Memory B cell (primary cell): ENCODE data around the gene ARHGEF33.

ENCODE experiments used
- ATAC-seq: fragments of 150-1000 bp; cut with Tn5 transposase; 2 replicates; pipeline ENCODE4 v1.10.0; 2021; ENCODE audit warnings: low read depth, mild to moderate bottlenecking, moderate library complexity
- DNase-seq, 2 donors: peaks; one replicate each; pipeline ENCODE4 v3.0.0; 2022; ENCODE audit warnings: low spot score in 2 of 2
- H3K27ac Mint-ChIP-seq: one replicate; pipeline ENCODE4 v1.8.0; 2022; ENCODE audit warnings: mild to moderate bottlenecking, moderate library complexity, mixed read lengths
- H3K27me3 Mint-ChIP-seq: one replicate; pipeline ENCODE4 v1.8.0; 2022; ENCODE audit warnings: mixed read lengths
- H3K36me3 Mint-ChIP-seq: one replicate; pipeline ENCODE4 v1.8.0; 2022; ENCODE audit warnings: mild to moderate bottlenecking, mixed read lengths
- H3K4me1 Mint-ChIP-seq: one replicate; pipeline ENCODE4 v1.8.0; 2022; ENCODE audit warnings: mixed read lengths
- H3K4me3 Mint-ChIP-seq: one replicate; pipeline ENCODE4 v1.8.0; 2022; ENCODE audit warnings: mild to moderate bottlenecking, moderate library complexity, mixed read lengths
- H3K9me3 Mint-ChIP-seq: one replicate; pipeline ENCODE4 v1.8.0; 2022; ENCODE audit warnings: mixed read lengths

ARHGEF33 gene

GRCh38 chr2:38982498-38982897 is 92.8 kb downstream of the ARHGEF33 start:
- no peak for DNase-seq
- Mint-ChIP-seq H3K27ac (no peak overlapping the region), H3K9me3 (no peaks in the 10 kb centered on the region)

GRCh38 chr2:38988716-38989115 is 99.0 kb downstream of the ARHGEF33 start:
- Mint-ChIP-seq H3K4me3 (no peak overlapping the region), H3K9me3 (no peaks in the 10 kb centered on the region), H3K27ac (no peak overlapping the region), H3K27me3 (no peaks in the 10 kb centered on the region), H3K4me1 (no peaks in the 10 kb centered on the region), H3K36me3 (peaks cover 17% of the 10 kb centered on the region)
- DNase-seq (no peak), ATAC-seq (no peak)

More at GRCh38 chr2:38982498-38982897, 92.8 kb downstream of the ARHGEF33 start:
- H3K27me3 Mint-ChIP-seq: no peaks in the 10 kb centered on the region
- no peaks in the 10 kb centered on the region for H3K4me1 Mint-ChIP-seq
- no peak for ATAC-seq
- peaks cover 15% of the 10 kb centered on the region for H3K36me3 Mint-ChIP-seq
- H3K4me3 Mint-ChIP-seq: no peak overlapping the region

DNA sequence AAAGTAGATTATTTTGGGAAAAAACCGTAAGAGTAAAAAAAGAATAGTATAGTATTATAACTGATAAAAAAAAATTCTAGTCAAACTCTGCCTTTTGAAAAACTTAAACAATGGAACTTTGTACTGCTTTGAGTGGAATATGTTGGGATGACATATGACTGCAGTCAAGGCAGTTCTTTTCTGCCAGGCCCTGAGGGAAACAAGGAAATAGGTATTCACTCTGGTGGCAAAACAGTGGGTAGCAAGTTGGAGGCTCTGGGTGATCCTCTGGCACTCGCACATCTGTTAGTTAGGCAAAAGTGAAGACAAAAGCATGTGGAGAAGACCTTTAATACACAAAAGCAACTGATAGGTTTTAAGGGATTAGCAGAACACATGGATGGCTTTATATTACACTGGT is 102.2 kb downstream of the ARHGEF33 start:
- peaks cover 15% of the 10 kb centered on the region for H3K36me3 Mint-ChIP-seq
- H3K27ac Mint-ChIP-seq: no peak overlapping the region
- ATAC-seq (no peak), DNase-seq (no peak)
- H3K9me3 Mint-ChIP-seq: no peaks in the 10 kb centered on the region
- no peak overlapping the region for H3K4me3 Mint-ChIP-seq
- no peaks in the 10 kb centered on the region for H3K4me1 Mint-ChIP-seq
- H3K27me3 Mint-ChIP-seq: no peaks in the 10 kb centered on the region

DNA sequence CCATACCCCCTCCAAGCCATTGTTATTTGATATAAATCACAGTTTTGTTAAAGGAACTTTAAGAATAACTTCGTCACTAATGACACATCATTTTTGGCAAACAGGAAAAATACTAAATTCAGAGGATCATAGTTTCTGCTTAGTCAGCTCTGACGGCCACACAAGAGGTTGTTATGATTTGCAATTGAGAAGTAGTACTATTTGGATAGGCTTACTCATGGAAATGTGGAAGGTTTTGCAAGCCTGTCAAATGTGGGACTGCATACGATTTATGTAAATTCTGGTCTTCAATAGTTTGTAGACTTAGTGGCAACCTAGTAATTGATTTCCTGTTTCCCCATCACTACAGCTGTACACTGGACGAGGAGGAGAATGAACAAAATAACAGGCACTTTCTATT is 108.1 kb downstream of the ARHGEF33 start:
- Mint-ChIP-seq H3K36me3 (peaks cover 34% of the 10 kb centered on the region), H3K27ac (no peak overlapping the region), H3K4me1 (peaks cover 3% of the 10 kb centered on the region), H3K27me3 (no peaks in the 10 kb centered on the region), H3K4me3 (no peak overlapping the region), H3K9me3 (no peaks in the 10 kb centered on the region)
- no peak for ATAC-seq
- no peak for DNase-seq

DNA sequence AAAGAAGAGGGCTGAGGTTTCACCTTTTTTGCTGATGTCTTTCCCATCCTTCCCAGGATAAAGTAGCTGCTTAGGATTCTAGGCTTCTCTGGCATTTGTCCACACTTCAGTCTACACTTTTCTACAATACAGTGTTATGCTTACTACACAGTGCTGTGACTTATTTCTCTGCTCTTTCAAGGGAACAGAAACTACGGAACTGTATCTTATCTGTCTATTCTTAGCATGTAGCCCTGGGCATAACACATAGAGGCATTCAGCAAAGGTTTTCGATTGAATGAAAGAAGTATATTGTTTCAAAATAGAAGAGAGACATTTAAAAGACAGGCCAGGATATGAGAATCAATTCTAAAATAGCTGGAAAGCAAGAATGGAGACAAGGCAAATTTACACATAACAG is 110.9 kb downstream of the ARHGEF33 start:
- Mint-ChIP-seq H3K4me1 (peaks cover 3% of the 10 kb centered on the region), H3K36me3 (peaks cover 31% of the 10 kb centered on the region), H3K27me3 (no peaks in the 10 kb centered on the region), H3K4me3 (no peak overlapping the region), H3K27ac (no peak overlapping the region), H3K9me3 (no peaks in the 10 kb centered on the region)
- ATAC-seq (no peak), DNase-seq (no peak)

- peak; percentile 68 for ATAC-seq
- Mint-ChIP-seq H3K36me3 (peaks cover 39% of the 10 kb centered on the region), H3K27me3 (no peaks in the 10 kb centered on the region), H3K4me1 (peaks cover 15% of the 10 kb centered on the region), H3K9me3 (peaks cover 6% of the 10 kb centered on the region), H3K27ac (peak overlapping the region; percentile 73), H3K4me3 (no peak overlapping the region)
- no peak for DNase-seq
These were observed 118.3 kb downstream of the ARHGEF33 start for GRCh38 chr2:39007875-39008504.

GRCh38 chr2:39008665-39009064 is 119.0 kb downstream of the ARHGEF33 start:
- H3K9me3 Mint-ChIP-seq: peaks cover 6% of the 10 kb centered on the region
- H3K4me3 Mint-ChIP-seq: peak overlapping the region; percentile 25
- H3K36me3 Mint-ChIP-seq: peaks cover 43% of the 10 kb centered on the region
- no peak for DNase-seq
- H3K27ac Mint-ChIP-seq: peak overlapping the region; percentile 73
- no peaks in the 10 kb centered on the region for H3K27me3 Mint-ChIP-seq
- no peak for ATAC-seq
- H3K4me1 Mint-ChIP-seq: peaks cover 15% of the 10 kb centered on the region

GRCh38 chr2:39013871-39014270 is 124.2 kb downstream of the ARHGEF33 start:
- Mint-ChIP-seq H3K9me3 (peaks cover 5% of the 10 kb centered on the region), H3K36me3 (peaks cover 30% of the 10 kb centered on the region), H3K27me3 (no peaks in the 10 kb centered on the region), H3K4me3 (no peak overlapping the region), H3K4me1 (peaks cover 5% of the 10 kb centered on the region), H3K27ac (no peak overlapping the region)
- no peak for DNase-seq
- ATAC-seq: no peak

- Mint-ChIP-seq H3K4me1 (no peaks in the 10 kb centered on the region), H3K4me3 (no peak overlapping the region), H3K27me3 (no peaks in the 10 kb centered on the region), H3K36me3 (peaks cover 20% of the 10 kb centered on the region), H3K9me3 (no peaks in the 10 kb centered on the region), H3K27ac (no peak overlapping the region)
- no peak for DNase-seq
- no peak for ATAC-seq
These were observed 125.7 kb downstream of the ARHGEF33 start for GRCh38 chr2:39015424-39015823.

DNA sequence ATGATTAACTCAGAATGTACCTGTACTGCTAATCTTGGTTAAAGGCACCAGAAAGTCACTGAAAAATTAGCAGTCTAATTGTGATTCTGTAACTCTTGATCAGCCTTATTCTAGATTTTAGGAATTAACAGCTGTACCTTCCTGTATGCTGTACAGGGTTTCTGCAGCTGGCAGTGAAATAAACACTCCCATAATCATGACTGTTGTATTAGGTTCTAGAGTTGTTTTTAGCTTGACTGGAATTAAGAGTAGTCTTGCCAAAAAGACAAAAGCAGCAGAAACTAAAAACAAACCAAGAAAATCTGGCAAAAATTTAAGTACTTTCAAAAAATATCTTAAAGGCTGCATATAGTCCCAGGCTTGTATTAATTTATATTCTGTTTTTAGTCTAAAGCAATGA is 127.7 kb downstream of the ARHGEF33 start:
- no peaks in the 10 kb centered on the region for H3K9me3 Mint-ChIP-seq
- ATAC-seq (no peak), DNase-seq (no peak)
- peaks cover 11% of the 10 kb centered on the region for H3K36me3 Mint-ChIP-seq
- H3K4me1 Mint-ChIP-seq: no peaks in the 10 kb centered on the region
- no peaks in the 10 kb centered on the region for H3K27me3 Mint-ChIP-seq
- H3K4me3 Mint-ChIP-seq: no peak overlapping the region
- no peak overlapping the region for H3K27ac Mint-ChIP-seq

- no peak for ATAC-seq
- Mint-ChIP-seq H3K4me3 (no peak overlapping the region), H3K9me3 (no peaks in the 10 kb centered on the region), H3K27me3 (no peaks in the 10 kb centered on the region), H3K36me3 (peaks cover 8% of the 10 kb centered on the region), H3K4me1 (no peaks in the 10 kb centered on the region), H3K27ac (peak overlapping the region; percentile 48)
- DNase-seq: no peak
These were observed 129.0 kb downstream of the ARHGEF33 start for GRCh38 chr2:39018638-39019037.

- DNase-seq: no peak
- H3K4me1 Mint-ChIP-seq: no peaks in the 10 kb centered on the region
- no peaks in the 10 kb centered on the region for H3K27me3 Mint-ChIP-seq
- H3K9me3 Mint-ChIP-seq: no peaks in the 10 kb centered on the region
- H3K27ac Mint-ChIP-seq: no peak overlapping the region
- no peak overlapping the region for H3K4me3 Mint-ChIP-seq
- ATAC-seq: no peak
- H3K36me3 Mint-ChIP-seq: peaks cover 9% of the 10 kb centered on the region
These were observed 130.7 kb downstream of the ARHGEF33 start for GRCh38 chr2:39020383-39020782.

GRCh38 chr2:39022642-39023235 is 133.1 kb downstream of the ARHGEF33 start:
- H3K36me3 Mint-ChIP-seq: peaks cover 7% of the 10 kb centered on the region
- H3K9me3 Mint-ChIP-seq: no peaks in the 10 kb centered on the region
- ATAC-seq (no peak), DNase-seq (no peak)
- H3K4me3 Mint-ChIP-seq: no peak overlapping the region
- H3K4me1 Mint-ChIP-seq: no peaks in the 10 kb centered on the region
- no peaks in the 10 kb centered on the region for H3K27me3 Mint-ChIP-seq
- no peak overlapping the region for H3K27ac Mint-ChIP-seq

DNA sequence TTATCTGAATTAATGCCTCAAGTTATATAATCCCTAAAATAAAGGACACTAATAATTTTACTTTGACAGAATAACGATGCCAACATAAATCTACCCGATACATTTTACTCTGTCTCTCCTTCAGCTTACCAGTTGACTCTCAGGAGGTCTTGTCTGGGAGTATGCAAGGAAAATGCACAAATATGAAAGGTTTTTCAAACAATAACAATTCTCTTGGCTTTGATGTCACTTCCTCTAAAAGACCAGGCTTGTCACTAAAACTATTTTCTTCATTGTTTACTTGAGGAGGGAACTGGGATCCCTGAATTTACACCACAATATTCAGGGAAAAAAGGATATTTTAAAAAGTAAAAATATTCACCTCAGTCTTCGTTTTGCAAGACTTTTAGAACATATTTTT is 134.0 kb downstream of the ARHGEF33 start:
- H3K9me3 Mint-ChIP-seq: no peaks in the 10 kb centered on the region
- ATAC-seq (no peak), DNase-seq (no peak)
- H3K4me1 Mint-ChIP-seq: no peaks in the 10 kb centered on the region
- no peak overlapping the region for H3K27ac Mint-ChIP-seq
- peaks cover 8% of the 10 kb centered on the region for H3K36me3 Mint-ChIP-seq
- no peak overlapping the region for H3K4me3 Mint-ChIP-seq
- H3K27me3 Mint-ChIP-seq: no peaks in the 10 kb centered on the region

- no peak for DNase-seq
- ATAC-seq: no peak
These were observed 135.2 kb downstream of the ARHGEF33 start for GRCh38 chr2:39024833-39025232.

More at GRCh38 chr2:39024833-39025232, 135.2 kb downstream of the ARHGEF33 start:
- Mint-ChIP-seq H3K27me3 (no peaks in the 10 kb centered on the region), H3K4me1 (no peaks in the 10 kb centered on the region), H3K9me3 (no peaks in the 10 kb centered on the region), H3K27ac (no peak overlapping the region), H3K36me3 (peaks cover 7% of the 10 kb centered on the region), H3K4me3 (no peak overlapping the region)
